Activated B cell treated with CpG ODN at 0.5 μM for 24 hours (primary cell): ENCODE results near the gene WDR26. TPM values are rescaled to one million over a fixed set of nuclear protein-coding genes. Genes with fewer than 3 reads are reported as not detected.

Experiments used
- ATAC-seq: fragments of 200-7000 bp; cut with Tn5 transposase; one replicate; pipeline ENCODE4 v1.10.0; 2021; ENCODE audit warnings: low read depth, mild to moderate bottlenecking, moderate library complexity
- CTCF ChIA-PET: fragments of 350-600 bp; sonication (Branson Sonifier 250); formaldehyde crosslinking; loops from one replicate; lab custom pipeline; 2021; ENCODE audit warnings: antibody characterized with exemption; lab: Charles Lee
- POLR2A ChIA-PET: fragments of 350-600 bp; sonication (Branson Sonifier 250); formaldehyde crosslinking; loops from one replicate; lab custom pipeline; 2021; ENCODE audit warnings: antibody characterized with exemption; lab: Charles Lee
- DNase-seq: peaks from one replicate; pipeline ENCODE4 v3.0.0; 2022
- H3K27ac Mint-ChIP-seq: one replicate; pipeline ENCODE4 v1.8.0; 2020; ENCODE audit warnings: mixed read lengths
- H3K27me3 Mint-ChIP-seq: one replicate; pipeline ENCODE4 v1.8.0; 2021; ENCODE audit warnings: mixed read lengths
- H3K36me3 Mint-ChIP-seq: one replicate; pipeline ENCODE4 v1.8.0; 2021; ENCODE audit warnings: low read depth, mixed read lengths
- H3K4me1 Mint-ChIP-seq: one replicate; pipeline ENCODE4 v1.8.0; 2021; ENCODE audit warnings: mixed read lengths
- H3K4me3 Mint-ChIP-seq: one replicate; pipeline ENCODE4 v1.8.0; 2020; ENCODE audit warnings: mild to moderate bottlenecking, mixed read lengths
- H3K9me3 Mint-ChIP-seq: one replicate; pipeline ENCODE4 v1.8.0; 2020; ENCODE audit warnings: mixed read lengths
- CTCF ChIP-seq: fragments of 200-600 bp; IDR thresholded peaks from one replicate; pipeline ENCODE4 v1.8.0; 2022; ENCODE audit warnings: antibody characterized with exemption, mild to moderate bottlenecking
- intact Hi-C: fragments of 100-400 bp; cut with micrococcal nuclease; formaldehyde crosslinking; loops from one replicate; pipeline ENCODE4 v1.15.1; 2024
- total RNA-seq: library from RNA; stranded (reverse); gene quantifications from 2 replicates; pipeline ENCODE4 v1.2.3, GENCODE V29; 2022

The WDR26 gene
- total RNA-seq, 1 donor from 2014 or later, result 91.3 TPM

- Mint-ChIP-seq H3K4me3 (no peak overlapping the region), H3K36me3 (peaks cover 73% of the 10 kb centered on the region), H3K9me3 (no peaks in the 10 kb centered on the region), H3K27ac (no peak overlapping the region), H3K27me3 (no peaks in the 10 kb centered on the region), H3K4me1 (no peaks in the 10 kb centered on the region)
- CTCF ChIA-PET, result interaction anchor here (1.2 kb wide), 1 partner anchor 11 kb away, joined by 3 read pairs; no protein-coding TSS in a partner anchor
- DNase-seq, result no peak
- intact Hi-C loops, result loop anchor here (5.0 kb wide), 1 partner anchor 52 kb away; no protein-coding TSS in a partner anchor
- no peak for TF ChIP-seq CTCF
- no peak for ATAC-seq
- POLR2A ChIA-PET, result no interaction called here
Measured at GRCh38 chr1:224405604-224405970, 29.0 kb downstream of the WDR26 start.

- Mint-ChIP-seq H3K27me3 (no peaks in the 10 kb centered on the region), H3K4me1 (no peaks in the 10 kb centered on the region), H3K36me3 (peaks cover 71% of the 10 kb centered on the region), H3K9me3 (no peaks in the 10 kb centered on the region), H3K27ac (no peak overlapping the region), H3K4me3 (no peak overlapping the region)
- CTCF ChIA-PET, result interaction anchor here (1.2 kb wide), 1 partner anchor 10 kb away, joined by 3 read pairs; no protein-coding TSS in a partner anchor
- ATAC-seq (no peak), DNase-seq (no peak)
- intact Hi-C loops, result loop anchor here (5.0 kb wide), 1 partner anchor 52 kb away; no protein-coding TSS in a partner anchor
- POLR2A ChIA-PET, result no interaction called here
- no peak for TF ChIP-seq CTCF
Measured at GRCh38 chr1:224404916-224405603, 29.5 kb downstream of the WDR26 start.

GRCh38 chr1:224402472-224403036, 32.0 kb downstream of the WDR26 start:
- Mint-ChIP-seq H3K4me1 (no peaks in the 10 kb centered on the region), H3K27ac (no peak overlapping the region), H3K36me3 (peaks cover 79% of the 10 kb centered on the region), H3K9me3 (no peaks in the 10 kb centered on the region), H3K27me3 (no peaks in the 10 kb centered on the region), H3K4me3 (no peak overlapping the region)
- POLR2A ChIA-PET, result no interaction called here
- intact Hi-C loops, result no loop called here
- CTCF ChIA-PET, result no interaction called here
- ATAC-seq (no peak), DNase-seq (no peak)
- TF ChIP-seq CTCF, result no peak

GRCh38 chr1:224399887-224400286, 34.7 kb downstream of the WDR26 start:
- Mint-ChIP-seq H3K4me3 (no peak overlapping the region), H3K27me3 (no peaks in the 10 kb centered on the region), H3K36me3 (peaks cover 86% of the 10 kb centered on the region), H3K27ac (no peak overlapping the region), H3K9me3 (no peaks in the 10 kb centered on the region), H3K4me1 (no peaks in the 10 kb centered on the region)
- DNase-seq, result no peak
- POLR2A ChIA-PET, result no interaction called here
- ATAC-seq, result no peak
- CTCF ChIA-PET, result no interaction called here
- intact Hi-C loops, result loop anchor here (2.0 kb wide), 1 partner anchor 13 kb away; no protein-coding TSS in a partner anchor
- no peak for TF ChIP-seq CTCF

GRCh38 chr1:224393294-224393693, 41.3 kb downstream of the WDR26 start:
- no peak for ATAC-seq
- no peak overlapping the region for H3K27ac Mint-ChIP-seq

More at GRCh38 chr1:224393294-224393693, 41.3 kb downstream of the WDR26 start:
- Mint-ChIP-seq H3K4me1 (no peaks in the 10 kb centered on the region), H3K27me3 (no peaks in the 10 kb centered on the region), H3K9me3 (no peaks in the 10 kb centered on the region), H3K4me3 (no peak overlapping the region), H3K36me3 (peaks cover 91% of the 10 kb centered on the region)
- no peak for DNase-seq
- ChIA-PET CTCF (no interaction called here), POLR2A (no interaction called here)
- intact Hi-C loops, result no loop called here
- no peak for TF ChIP-seq CTCF
